Measurements from ENCODE around the gene RBM4.
"Not testable (repeated sequence)": the region's sequence is repeated elsewhere in the genome, so short reads cannot be mapped to it uniquely, and the experiment has no call there.

RBM4 gene

GRCh38 chr11:66616379-66617154 lies 21.9 kb upstream of the RBM4 start, which contains the start of gene RBM14:
RBM14 (plus strand) TSS chr11:66616630; CDS start chr11:66616721, 91 bp downstream.
- in situ Hi-C loops (cut with MboI; ENCODE audit: low sequenced_read_pairs), result no loop called here

GRCh38 chr11:66617155-66617834 lies 21.2 kb upstream of the RBM4 start:
- in situ Hi-C loops (cut with MboI; ENCODE audit: low sequenced_read_pairs), result no loop called here

- in situ Hi-C loops (cut with MboI; ENCODE audit: low sequenced_read_pairs), result no loop called here
Observed at GRCh38 chr11:66619080-66619554, 19.4 kb upstream of the RBM4 start.

- in situ Hi-C loops (cut with MboI; ENCODE audit: low sequenced_read_pairs), result no loop called here
Observed at GRCh38 chr11:66624450-66624849, 14.1 kb upstream of the RBM4 start.

- in situ Hi-C loops (cut with MboI; ENCODE audit: low sequenced_read_pairs), result no loop called here
Observed at GRCh38 chr11:66625041-66625751, 13.3 kb upstream of the RBM4 start.

GRCh38 chr11:66625752-66626149 lies 12.8 kb upstream of the RBM4 start:
- in situ Hi-C loops (cut with MboI; ENCODE audit: low sequenced_read_pairs), result no loop called here

- in situ Hi-C loops (cut with MboI; ENCODE audit: low sequenced_read_pairs), result no loop called here
Observed at GRCh38 chr11:66626382-66626781, 12.1 kb upstream of the RBM4 start.

- in situ Hi-C loops (cut with MboI; ENCODE audit: low sequenced_read_pairs), result no loop called here
Observed at GRCh38 chr11:66626926-66627325, 11.6 kb upstream of the RBM4 start.

GRCh38 chr11:66628061-66628603 lies 10.4 kb upstream of the RBM4 start:
- in situ Hi-C loops (cut with MboI; ENCODE audit: low sequenced_read_pairs), result no loop called here

GRCh38 chr11:66629356-66629755 lies 9.1 kb upstream of the RBM4 start:
- in situ Hi-C loops (cut with MboI; ENCODE audit: low sequenced_read_pairs), result no loop called here

GRCh38 chr11:66631883-66632282 lies 6.6 kb upstream of the RBM4 start:
- in situ Hi-C loops (cut with MboI; ENCODE audit: low sequenced_read_pairs), result no loop called here

- in situ Hi-C loops (cut with MboI; ENCODE audit: low sequenced_read_pairs), result no loop called here
Observed at GRCh38 chr11:66632952-66633351, 5.6 kb upstream of the RBM4 start.

GRCh38 chr11:66636411-66636810 lies 2.1 kb upstream of the RBM4 start:
- in situ Hi-C loops (cut with MboI; ENCODE audit: low sequenced_read_pairs), result no loop called here

- in situ Hi-C loops (cut with MboI; ENCODE audit: low sequenced_read_pairs), result no loop called here
Observed at GRCh38 chr11:66637557-66638176, 836 bp upstream of the RBM4 start.

- in situ Hi-C loops (cut with MboI; ENCODE audit: low sequenced_read_pairs), result no loop called here
Observed at GRCh38 chr11:66639066-66639813, 737 bp downstream of the RBM4 start.

GRCh38 chr11:66639814-66640340 lies 1.4 kb downstream of the RBM4 start:
- in situ Hi-C loops (cut with MboI; ENCODE audit: low sequenced_read_pairs), result not testable (repeated sequence)

GRCh38 chr11:66641834-66642233 lies 3.3 kb downstream of the RBM4 start:
- in situ Hi-C loops (cut with MboI; ENCODE audit: low sequenced_read_pairs), result no loop called here

- in situ Hi-C loops (cut with MboI; ENCODE audit: low sequenced_read_pairs), result no loop called here
Observed at GRCh38 chr11:66643745-66644437, 5.4 kb downstream of the RBM4 start.

GRCh38 chr11:66646828-66647227 lies 8.3 kb downstream of the RBM4 start:
- in situ Hi-C loops (cut with MboI; ENCODE audit: low sequenced_read_pairs), result no loop called here

Data from HL-60/S4 treated with phorbol 12-myristate 13-acetate at 8.2 ng/mL for 4 days and 3 days (cell line).